Measurements from ENCODE around the gene SCLT1. TPM values are rescaled to one million over a fixed set of nuclear protein-coding genes. Genes with fewer than 3 reads are reported as not detected.

The SCLT1 gene
- total RNA-seq, 1 experiment from 2014 or later = 13.3 TPM

DNA sequence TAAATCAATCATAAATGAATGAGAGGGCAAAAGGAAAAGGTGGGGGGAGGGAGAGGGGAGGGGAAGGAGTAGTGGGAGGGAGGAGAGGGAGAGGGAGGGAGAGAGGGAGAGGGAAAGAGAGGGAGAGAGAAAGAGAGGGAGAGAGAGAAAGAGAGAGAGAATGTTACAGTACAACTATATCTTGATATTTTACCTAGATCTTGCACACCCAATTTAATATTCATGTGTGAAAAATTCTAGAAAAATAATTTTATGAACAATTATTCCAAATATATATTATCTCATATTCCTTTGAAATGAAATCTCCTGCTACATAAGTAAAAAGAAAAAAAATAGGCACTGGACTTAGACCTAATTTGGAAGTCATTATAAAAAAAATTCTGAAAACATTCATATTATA is 120.0 kb downstream of the SCLT1 start:
- Histone ChIP-seq H3K4me1 (ENCODE audit: control insufficient read depth in 1 of 2, insufficient read depth in 2 of 2, low read length in 2 of 2) (no peaks in the 10 kb centered on the region), H3K9me3 (ENCODE audit: control insufficient read depth in 1 of 2, insufficient read depth in 1 of 2, low read depth in 1 of 2, low read length in 2 of 2) (no peaks in the 10 kb centered on the region), H3K9ac (ENCODE audit: low read length) (no peak overlapping the region), H3K36me3 (ENCODE audit: control insufficient read depth in 1 of 2, insufficient read depth in 2 of 2, low read length in 2 of 2) (no peaks in the 10 kb centered on the region; a peak in 1 of 4 replicates), H3K27me3 (ENCODE audit: insufficient read depth, low read length) (no peaks in the 10 kb centered on the region), H4K20me1 (ENCODE audit: insufficient read depth) (no peaks in the 10 kb centered on the region; the same call in 1 of the 2 replicates), H2AFZ (ENCODE audit: low read depth, low read length, poor library complexity, severe bottlenecking) (no peak overlapping the region), H3K27ac (ENCODE audit: low read depth, low read length) (no peak overlapping the region), H3K4me2 (ENCODE audit: low read length) (no peak overlapping the region), H3K79me2 (ENCODE audit: insufficient read depth, low read length) (no peaks in the 10 kb centered on the region), H3K9me2 (ENCODE audit: insufficient read depth) (0 out of 2 replicates have a peak, but pooled peaks cover 3% of the 10 kb centered on the region), H3K4me3 (replicated peaks in 1 of 2; ENCODE audit: low read depth in 1 of 2, low read length in 2 of 2) (no peak overlapping the region)
- ATAC-seq (no peak), DNase-seq (ENCODE audit: low read depth, low spot score) (no peak)
- intact Hi-C loops (cut with micrococcal nuclease) = no loop called here
- no peak for TF ChIP-seq JUND (IDR thresholded peaks at IDR 0.05)
- TF ChIP-seq RAD21 (IDR thresholded peaks at IDR 0.05; ENCODE audit: low read depth) = no peak
- TF ChIP-seq TCF7L2 (IDR thresholded peaks at IDR 0.05; ENCODE audit: borderline replicate concordance, extremely low read depth, insufficient read depth, insufficient read length) = no peak
- TF ChIP-seq POLR2A (IDR thresholded peaks at IDR 0.05; ENCODE audit: borderline replicate concordance, extremely low read depth, insufficient read depth, insufficient read length) = no peak
- TF ChIP-seq, protein P1, sequence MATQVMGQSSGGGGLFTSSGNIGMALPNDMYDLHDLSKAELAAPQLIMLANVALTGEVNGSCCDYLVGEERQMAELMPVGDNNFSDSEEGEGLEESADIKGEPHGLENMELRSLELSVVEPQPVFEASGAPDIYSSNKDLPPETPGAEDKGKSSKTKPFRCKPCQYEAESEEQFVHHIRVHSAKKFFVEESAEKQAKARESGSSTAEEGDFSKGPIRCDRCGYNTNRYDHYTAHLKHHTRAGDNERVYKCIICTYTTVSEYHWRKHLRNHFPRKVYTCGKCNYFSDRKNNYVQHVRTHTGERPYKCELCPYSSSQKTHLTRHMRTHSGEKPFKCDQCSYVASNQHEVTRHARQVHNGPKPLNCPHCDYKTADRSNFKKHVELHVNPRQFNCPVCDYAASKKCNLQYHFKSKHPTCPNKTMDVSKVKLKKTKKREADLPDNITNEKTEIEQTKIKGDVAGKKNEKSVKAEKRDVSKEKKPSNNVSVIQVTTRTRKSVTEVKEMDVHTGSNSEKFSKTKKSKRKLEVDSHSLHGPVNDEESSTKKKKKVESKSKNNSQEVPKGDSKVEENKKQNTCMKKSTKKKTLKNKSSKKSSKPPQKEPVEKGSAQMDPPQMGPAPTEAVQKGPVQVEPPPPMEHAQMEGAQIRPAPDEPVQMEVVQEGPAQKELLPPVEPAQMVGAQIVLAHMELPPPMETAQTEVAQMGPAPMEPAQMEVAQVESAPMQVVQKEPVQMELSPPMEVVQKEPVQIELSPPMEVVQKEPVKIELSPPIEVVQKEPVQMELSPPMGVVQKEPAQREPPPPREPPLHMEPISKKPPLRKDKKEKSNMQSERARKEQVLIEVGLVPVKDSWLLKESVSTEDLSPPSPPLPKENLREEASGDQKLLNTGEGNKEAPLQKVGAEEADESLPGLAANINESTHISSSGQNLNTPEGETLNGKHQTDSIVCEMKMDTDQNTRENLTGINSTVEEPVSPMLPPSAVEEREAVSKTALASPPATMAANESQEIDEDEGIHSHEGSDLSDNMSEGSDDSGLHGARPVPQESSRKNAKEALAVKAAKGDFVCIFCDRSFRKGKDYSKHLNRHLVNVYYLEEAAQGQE (IDR thresholded peaks at IDR 0.05; ENCODE audit: low read depth) = no peak
- TF ChIP-seq SRF (IDR thresholded peaks at IDR 0.05; ENCODE audit: low read depth) = no peak
- no peak for TF ChIP-seq EGR1 (IDR thresholded peaks at IDR 0.05; ENCODE audit: low read depth)
- no peak for TF ChIP-seq SIN3A (IDR thresholded peaks at IDR 0.05; ENCODE audit: low read depth)
- TF ChIP-seq, protein P2, sequence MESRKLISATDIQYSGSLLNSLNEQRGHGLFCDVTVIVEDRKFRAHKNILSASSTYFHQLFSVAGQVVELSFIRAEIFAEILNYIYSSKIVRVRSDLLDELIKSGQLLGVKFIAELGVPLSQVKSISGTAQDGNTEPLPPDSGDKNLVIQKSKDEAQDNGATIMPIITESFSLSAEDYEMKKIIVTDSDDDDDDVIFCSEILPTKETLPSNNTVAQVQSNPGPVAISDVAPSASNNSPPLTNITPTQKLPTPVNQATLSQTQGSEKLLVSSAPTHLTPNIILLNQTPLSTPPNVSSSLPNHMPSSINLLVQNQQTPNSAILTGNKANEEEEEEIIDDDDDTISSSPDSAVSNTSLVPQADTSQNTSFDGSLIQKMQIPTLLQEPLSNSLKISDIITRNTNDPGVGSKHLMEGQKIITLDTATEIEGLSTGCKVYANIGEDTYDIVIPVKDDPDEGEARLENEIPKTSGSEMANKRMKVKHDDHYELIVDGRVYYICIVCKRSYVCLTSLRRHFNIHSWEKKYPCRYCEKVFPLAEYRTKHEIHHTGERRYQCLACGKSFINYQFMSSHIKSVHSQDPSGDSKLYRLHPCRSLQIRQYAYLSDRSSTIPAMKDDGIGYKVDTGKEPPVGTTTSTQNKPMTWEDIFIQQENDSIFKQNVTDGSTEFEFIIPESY (IDR thresholded peaks at IDR 0.05; ENCODE audit: extremely low read depth, insufficient replicate concordance, low read length) = no peak
- TF ChIP-seq ZNF274 (IDR thresholded peaks at IDR 0.05; ENCODE audit: low read depth, low read length) = no peak
- no peak for TF ChIP-seq ELF1 (IDR thresholded peaks at IDR 0.05; ENCODE audit: borderline replicate concordance, low read depth)
- POLR2A ChIA-PET = no interaction called here
- BruUV-seq (replicated peaks) = no TSS peak
- CTCF ChIA-PET = no interaction called here
- RAD21 ChIA-PET (ENCODE audit: low non-redundant PET in 1 of 2, low total read pairs in 2 of 2, uncharacterized antibody in 2 of 2, unreplicated experiment in 2 of 2) = no interaction called here

Measured in HCT116 (cell line).